ENCODE data around the gene MS4A12. TPM values are rescaled to one million over a fixed set of nuclear protein-coding genes. Genes with fewer than 3 reads are reported as not detected.
"Not testable (repeated sequence)": the region's sequence is repeated elsewhere in the genome, so short reads cannot be mapped to it uniquely, and the experiment has no call there.

The MS4A12 gene, protein sequence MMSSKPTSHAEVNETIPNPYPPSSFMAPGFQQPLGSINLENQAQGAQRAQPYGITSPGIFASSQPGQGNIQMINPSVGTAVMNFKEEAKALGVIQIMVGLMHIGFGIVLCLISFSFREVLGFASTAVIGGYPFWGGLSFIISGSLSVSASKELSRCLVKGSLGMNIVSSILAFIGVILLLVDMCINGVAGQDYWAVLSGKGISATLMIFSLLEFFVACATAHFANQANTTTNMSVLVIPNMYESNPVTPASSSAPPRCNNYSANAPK
- total RNA-seq (2014; rRNA removed; shearing (Covaris generic)) = not detected in 2 replicates
- not detected in 2 replicates for polyA plus RNA-seq (2016; fragmentation: Nextera tagmentation; extraction: Ambion mirVana)

DNA sequence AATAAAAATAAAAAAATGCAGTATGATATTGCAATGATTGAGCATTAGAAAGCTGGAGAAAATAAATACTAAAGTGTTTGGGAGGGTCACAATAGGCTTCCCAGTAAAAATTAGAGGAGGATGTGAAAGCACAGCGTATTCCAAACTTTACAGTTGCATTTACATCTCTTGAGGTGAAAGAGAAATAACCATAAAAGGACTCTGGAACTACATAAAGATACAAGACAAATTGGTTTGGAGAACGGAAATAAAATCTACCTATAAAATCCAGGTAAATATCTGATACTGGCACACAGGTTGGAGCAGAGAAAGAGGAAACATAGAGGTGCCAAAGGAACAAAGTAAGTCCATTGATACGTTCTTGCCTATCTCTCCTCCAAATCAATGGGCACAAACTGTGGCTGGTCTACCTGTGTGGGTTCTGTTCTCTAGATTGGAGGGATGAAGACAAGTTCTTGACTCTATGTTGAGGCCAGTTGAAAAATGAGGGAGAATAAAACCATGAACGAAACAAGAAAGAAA is at the start of gene MS4A12:
Gene MS4A12, plus strand, starts transcription at position 291 of the 522 bp plus-strand sequence. CDS start 4,541 bp downstream, outside the sequence.
- Histone ChIP-seq H3K27ac (no peak within 1 kb of the TSS), H4K20me1 (ENCODE audit: insufficient read depth) (no peaks in the 10 kb centered on the region), H3K9me2 (ENCODE audit: insufficient read depth) (no peaks in the 10 kb centered on the region), H3K4me1 (ENCODE audit: insufficient read depth) (no peaks in the 10 kb centered on the region), H3K4me2 (ENCODE audit: unreplicated experiment) (no peak within 1 kb of the TSS), H3F3A (ENCODE audit: insufficient read depth) (no peaks in the 10 kb centered on the region), H3K27me3 (replicated peaks; ENCODE audit: insufficient read depth) (no peaks in the 10 kb centered on the region), H3K4me3 (no peak within 1 kb of the TSS), H3K36me3 (ENCODE audit: low read depth) (no peaks in the 10 kb centered on the region), H3K9ac (no peak within 1 kb of the TSS), H3K79me2 (ENCODE audit: insufficient read depth) (no peaks in the 10 kb centered on the region), H3K9me3 (ENCODE audit: low read depth) (no peaks in the 10 kb centered on the region), H2AFZ (no peak within 1 kb of the TSS)
- in situ Hi-C loops (cut with MboI) = no loop called here
- DNase-seq = no peak
- no peak for TF ChIP-seq EZH2 (IDR thresholded peaks at IDR 0.05; ENCODE audit: insufficient read depth, poor library complexity, severe bottlenecking)
- TF ChIP-seq EZH2phosphoT487 (IDR thresholded peaks at IDR 0.05; ENCODE audit: insufficient read depth, low read depth) = no peak
- WGBS, 2 experiments (ENCODE audit: low coverage in 1 of 2, low lambda C conversion rate in 2 of 2, missing lambda C conversion rate in 2 of 2) = 22 to 30% methylated on average over 4 of the region's 4 CpGs

DNA sequence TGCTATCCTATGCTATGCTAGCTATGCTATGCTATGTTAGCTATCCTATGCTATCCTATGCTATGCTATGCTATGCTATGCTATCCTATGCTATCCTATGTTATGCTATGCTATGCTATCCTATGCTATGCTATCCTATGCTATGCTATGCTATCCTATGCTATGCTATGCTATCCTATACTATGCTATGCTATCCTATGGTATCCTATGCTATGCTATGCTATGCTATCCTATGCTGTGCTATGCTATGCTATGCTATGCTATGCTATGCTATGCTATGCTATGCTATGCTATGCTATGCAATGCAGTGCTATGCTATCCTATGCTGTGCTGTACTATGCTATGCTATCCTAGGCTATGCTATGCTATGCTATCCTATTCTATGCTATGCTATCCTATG is 45.5 kb upstream of the MS4A12 start:
- Histone ChIP-seq H3K4me3 (no peak overlapping the region), H3K79me2 (ENCODE audit: insufficient read depth) (no peaks in the 10 kb centered on the region), H3K4me2 (ENCODE audit: unreplicated experiment) (no peak overlapping the region), H4K20me1 (ENCODE audit: insufficient read depth) (no peaks in the 10 kb centered on the region), H3K27me3 (replicated peaks; ENCODE audit: insufficient read depth) (no peaks in the 10 kb centered on the region), H3F3A (ENCODE audit: insufficient read depth) (no peaks in the 10 kb centered on the region), H3K9me2 (ENCODE audit: insufficient read depth) (no peaks in the 10 kb centered on the region), H3K4me1 (ENCODE audit: insufficient read depth) (no peaks in the 10 kb centered on the region), H3K27ac (no peak overlapping the region), H3K9me3 (ENCODE audit: low read depth) (no peaks in the 10 kb centered on the region), H3K36me3 (ENCODE audit: low read depth) (no peaks in the 10 kb centered on the region), H2AFZ (no peak overlapping the region), H3K9ac (no peak overlapping the region)
- DNase-seq = no peak
- in situ Hi-C loops (cut with MboI) = no loop called here
- TF ChIP-seq EZH2 (IDR thresholded peaks at IDR 0.05; ENCODE audit: insufficient read depth, poor library complexity, severe bottlenecking) = no peak
- TF ChIP-seq EZH2phosphoT487 (IDR thresholded peaks at IDR 0.05; ENCODE audit: insufficient read depth, low read depth) = no peak

DNA sequence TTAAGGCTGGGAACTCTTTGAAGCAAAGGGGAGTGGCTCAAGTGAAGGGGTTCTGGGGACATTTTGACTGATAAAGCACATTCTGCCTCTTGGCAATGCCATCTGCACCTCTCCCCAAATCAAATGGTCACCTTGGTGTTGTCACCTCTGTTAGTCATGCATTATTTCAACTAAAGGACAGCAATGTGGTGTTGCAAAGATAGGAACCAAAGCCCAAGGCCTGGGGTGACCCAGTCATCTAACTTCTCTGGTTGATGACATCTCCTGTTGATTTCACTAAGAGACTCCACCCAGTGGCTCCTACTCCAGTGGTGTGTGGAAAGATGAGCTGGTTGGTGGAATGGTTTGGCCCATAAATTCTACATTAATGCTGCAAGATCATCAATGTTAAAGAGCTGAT is 44.7 kb upstream of the MS4A12 start:
- H3K27ac ChIP-seq = no peak overlapping the region
- TF ChIP-seq EZH2phosphoT487 (IDR thresholded peaks at IDR 0.05; ENCODE audit: insufficient read depth, low read depth) = no peak
- H2AFZ ChIP-seq = no peak overlapping the region
- H3K4me2 ChIP-seq (ENCODE audit: unreplicated experiment) = no peak overlapping the region
- H3K36me3 ChIP-seq (ENCODE audit: low read depth) = no peaks in the 10 kb centered on the region
- no peak for DNase-seq
- H3K9me2 ChIP-seq (ENCODE audit: insufficient read depth) = no peaks in the 10 kb centered on the region
- H3F3A ChIP-seq (ENCODE audit: insufficient read depth) = no peaks in the 10 kb centered on the region
- no peaks in the 10 kb centered on the region for H3K79me2 ChIP-seq (ENCODE audit: insufficient read depth)
- H3K9me3 ChIP-seq (ENCODE audit: low read depth) = no peaks in the 10 kb centered on the region
- H3K4me1 ChIP-seq (ENCODE audit: insufficient read depth) = no peaks in the 10 kb centered on the region
- H3K27me3 ChIP-seq (replicated peaks; ENCODE audit: insufficient read depth) = no peaks in the 10 kb centered on the region
- in situ Hi-C loops (cut with MboI) = no loop called here
- H3K9ac ChIP-seq = no peak overlapping the region
- no peaks in the 10 kb centered on the region for H4K20me1 ChIP-seq (ENCODE audit: insufficient read depth)
- H3K4me3 ChIP-seq = no peak overlapping the region

DNA sequence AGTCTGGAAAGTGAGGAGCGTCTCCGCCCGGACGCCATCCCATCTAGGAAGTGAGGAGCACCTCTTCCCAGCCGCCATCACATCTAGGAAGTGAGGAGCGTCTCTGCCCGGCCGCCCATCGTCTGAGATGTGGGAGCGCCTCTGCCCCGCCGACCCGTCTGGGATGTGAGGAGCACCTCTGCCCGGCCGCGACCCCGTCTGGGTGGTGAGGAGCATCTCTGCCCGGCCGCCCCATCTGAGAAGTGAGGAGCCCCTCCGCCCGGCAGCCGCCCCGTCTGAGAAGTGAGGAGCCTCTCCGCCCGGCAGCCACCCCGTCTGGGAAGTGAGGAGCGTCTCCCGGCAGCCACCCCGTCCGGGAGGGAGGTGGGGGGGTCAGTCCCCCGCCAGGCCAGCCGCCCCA is 41.4 kb upstream of the MS4A12 start:
- H3K27ac ChIP-seq; H2AFZ ChIP-seq; H3K79me2 ChIP-seq (ENCODE audit: insufficient read depth); DNase-seq; H3K36me3 ChIP-seq (ENCODE audit: low read depth); H3K27me3 ChIP-seq (replicated peaks; ENCODE audit: insufficient read depth); H4K20me1 ChIP-seq (ENCODE audit: insufficient read depth); H3F3A ChIP-seq (ENCODE audit: insufficient read depth); H3K9me3 ChIP-seq (ENCODE audit: low read depth); H3K9ac ChIP-seq; H3K4me3 ChIP-seq; H3K9me2 ChIP-seq (ENCODE audit: insufficient read depth); H3K4me1 ChIP-seq (ENCODE audit: insufficient read depth); H3K4me2 ChIP-seq (ENCODE audit: unreplicated experiment); in situ Hi-C loops (cut with MboI): not testable (repeated sequence)
- 75 to 80% methylated on average over 1 to 22 of the region's 32 CpGs for WGBS, 2 experiments (ENCODE audit: low coverage in 1 of 2, low lambda C conversion rate in 2 of 2, missing lambda C conversion rate in 2 of 2)

DNA sequence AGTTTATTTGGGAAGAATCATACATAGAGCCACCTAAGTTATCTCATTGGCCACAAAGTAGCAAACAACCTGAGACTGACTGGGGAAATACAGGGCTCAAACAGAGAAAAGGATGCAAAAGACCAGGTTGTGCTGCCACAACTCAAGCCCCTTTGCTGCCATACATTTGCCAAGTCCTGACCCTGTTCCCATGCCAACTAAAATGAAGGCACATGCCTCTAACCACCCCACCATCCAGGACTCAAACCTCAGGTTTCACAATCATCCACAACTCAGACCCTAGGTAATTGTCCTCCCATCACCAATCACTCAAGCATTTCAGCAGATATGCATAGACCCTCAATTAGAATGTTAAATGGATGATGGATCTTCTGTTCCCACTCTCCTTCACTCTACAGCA is 38.4 kb upstream of the MS4A12 start:
- Histone ChIP-seq H3K9ac (no peak overlapping the region), H3K79me2 (ENCODE audit: insufficient read depth) (no peaks in the 10 kb centered on the region), H3K27me3 (replicated peaks; ENCODE audit: insufficient read depth) (no peaks in the 10 kb centered on the region), H3K36me3 (ENCODE audit: low read depth) (no peaks in the 10 kb centered on the region), H4K20me1 (ENCODE audit: insufficient read depth) (no peaks in the 10 kb centered on the region), H3K9me3 (ENCODE audit: low read depth) (no peaks in the 10 kb centered on the region), H3K4me1 (ENCODE audit: insufficient read depth) (no peaks in the 10 kb centered on the region), H3K4me3 (no peak overlapping the region), H3F3A (ENCODE audit: insufficient read depth) (no peaks in the 10 kb centered on the region), H3K9me2 (ENCODE audit: insufficient read depth) (no peaks in the 10 kb centered on the region), H3K27ac (no peak overlapping the region), H3K4me2 (ENCODE audit: unreplicated experiment) (no peak overlapping the region), H2AFZ (no peak overlapping the region)
- in situ Hi-C loops (cut with MboI) = no loop called here
- no peak for TF ChIP-seq EZH2phosphoT487 (IDR thresholded peaks at IDR 0.05; ENCODE audit: insufficient read depth, low read depth)
- no peak for DNase-seq

Measured in GM23248 (cell line).